GM21360 (cell line): ENCODE measurements around the gene CD300LG.
"Not testable (repeated sequence)": the region's sequence is repeated elsewhere in the genome, so short reads cannot be mapped to it uniquely, and the experiment has no call there.

Experiments
- ATAC-seq: cut with Tn5 transposase; IDR thresholded peaks from one replicate; pipeline ENCODE4 v1.9.1; 2021; ENCODE audit warnings: mild to moderate bottlenecking, moderate library complexity; ENCODE audit not compliant: unreplicated experiment

CD300LG gene, protein sequence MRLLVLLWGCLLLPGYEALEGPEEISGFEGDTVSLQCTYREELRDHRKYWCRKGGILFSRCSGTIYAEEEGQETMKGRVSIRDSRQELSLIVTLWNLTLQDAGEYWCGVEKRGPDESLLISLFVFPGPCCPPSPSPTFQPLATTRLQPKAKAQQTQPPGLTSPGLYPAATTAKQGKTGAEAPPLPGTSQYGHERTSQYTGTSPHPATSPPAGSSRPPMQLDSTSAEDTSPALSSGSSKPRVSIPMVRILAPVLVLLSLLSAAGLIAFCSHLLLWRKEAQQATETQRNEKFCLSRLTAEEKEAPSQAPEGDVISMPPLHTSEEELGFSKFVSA

DNA sequence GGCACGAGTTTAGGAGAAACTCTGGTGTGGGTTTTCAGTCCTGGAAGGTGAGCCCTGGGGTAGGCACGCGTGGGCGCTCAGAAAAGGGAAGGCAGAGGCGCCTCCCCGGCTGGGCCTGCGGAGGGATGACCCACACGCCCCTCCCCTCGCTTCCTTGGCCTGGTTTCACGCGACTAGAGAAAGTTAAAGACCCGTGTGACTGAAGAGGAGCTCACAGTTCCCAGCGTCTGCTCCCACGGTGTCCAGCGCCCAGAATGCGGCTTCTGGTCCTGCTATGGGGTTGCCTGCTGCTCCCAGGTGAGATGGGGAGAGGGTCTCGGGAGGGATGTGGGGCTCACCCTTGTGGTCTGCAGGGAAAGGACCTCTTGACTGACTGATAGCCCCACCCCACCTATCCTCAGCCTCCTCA, at the start of gene CD300LG:
CD300LG (plus strand) TSS at position 214 of the 409 bp plus-strand sequence; CDS start at position 255, 41 bp downstream.
- no peak for ATAC-seq

DNA sequence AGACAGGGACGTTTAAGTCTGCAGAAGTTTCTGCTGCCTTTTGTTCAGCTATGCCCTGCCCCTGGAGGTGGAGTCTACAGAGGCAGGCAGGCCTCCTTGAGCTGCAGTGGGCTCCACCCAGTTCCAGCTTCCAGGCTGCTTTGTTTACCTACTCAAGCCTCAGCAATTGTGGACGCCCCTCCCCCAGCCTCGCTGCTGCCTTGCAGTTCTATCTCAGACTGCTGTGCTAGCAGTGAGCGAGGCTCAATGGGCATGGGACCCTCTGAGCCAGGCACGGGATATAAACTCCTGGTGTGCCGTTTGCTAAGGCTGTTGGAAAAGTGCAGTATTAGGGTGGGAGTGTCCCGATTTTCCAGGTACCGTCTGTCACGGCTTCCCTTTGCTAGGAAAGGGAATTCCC, 49.0 kb upstream of the CD300LG start:
- not testable (repeated sequence) for ATAC-seq

DNA sequence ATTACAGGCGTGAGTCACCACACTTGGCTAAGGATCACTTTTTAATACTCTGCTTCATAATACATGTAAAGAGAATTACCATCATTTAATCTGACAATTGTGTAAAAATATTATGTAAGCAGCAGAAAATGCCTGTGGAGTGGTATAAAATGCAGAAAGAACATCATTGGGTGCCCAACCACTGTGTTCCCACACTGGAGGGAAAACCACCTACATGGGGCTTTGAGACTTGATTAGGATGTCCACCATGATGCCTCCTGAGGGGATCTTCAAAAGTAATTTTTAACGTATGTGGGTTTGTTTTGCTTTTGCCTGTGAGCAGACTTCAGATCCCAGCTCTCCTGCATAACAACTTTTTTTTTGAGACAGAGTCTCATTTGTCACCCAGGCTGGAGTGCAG, 47.9 kb upstream of the CD300LG start:
- ATAC-seq: no peak

GRCh38 chr17:43800736-43801135, 46.2 kb upstream of the CD300LG start:
- no peak for ATAC-seq

GRCh38 chr17:43801844-43802243, 45.1 kb upstream of the CD300LG start:
- no peak for ATAC-seq

DNA sequence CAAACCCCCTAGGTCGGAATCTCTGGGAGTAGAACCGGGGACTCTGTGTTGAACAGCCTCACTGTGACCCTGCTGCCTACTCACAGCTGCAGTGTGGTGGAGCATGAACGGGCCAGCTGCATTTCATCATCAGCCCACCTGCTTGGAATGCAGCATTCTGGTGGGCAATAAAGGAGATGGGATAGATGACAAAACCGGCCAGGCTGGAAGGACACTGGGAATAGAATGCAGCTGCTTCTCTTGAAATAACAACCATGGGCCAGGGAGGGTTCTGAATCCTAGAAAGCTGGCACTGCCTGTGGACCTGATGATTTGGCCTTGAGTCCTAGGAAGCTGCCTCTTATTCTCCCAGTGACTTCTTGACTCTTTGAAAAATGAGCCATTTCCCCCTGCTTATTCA, 43.2 kb upstream of the CD300LG start:
- no peak for ATAC-seq

DNA sequence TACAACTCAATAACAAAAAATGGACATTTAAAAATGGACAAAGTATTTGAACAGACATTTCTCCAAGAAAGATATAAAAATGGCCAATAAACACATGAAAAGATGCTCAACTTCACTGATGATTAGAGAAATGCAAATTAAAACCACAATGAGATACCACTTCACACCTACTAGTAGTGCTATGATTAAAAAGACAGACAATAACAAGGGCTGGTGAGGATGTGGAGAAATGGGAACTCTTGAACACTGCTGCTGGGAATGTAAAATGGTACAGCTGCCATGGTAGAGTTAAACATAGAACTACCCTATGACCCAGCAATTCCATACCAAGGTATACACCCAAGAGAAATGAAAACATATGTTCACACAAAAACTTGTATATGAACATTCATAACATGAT, 41.9 kb upstream of the CD300LG start:
- ATAC-seq: no peak

GRCh38 chr17:43808076-43808475, 38.9 kb upstream of the CD300LG start:
- ATAC-seq: no peak

DNA sequence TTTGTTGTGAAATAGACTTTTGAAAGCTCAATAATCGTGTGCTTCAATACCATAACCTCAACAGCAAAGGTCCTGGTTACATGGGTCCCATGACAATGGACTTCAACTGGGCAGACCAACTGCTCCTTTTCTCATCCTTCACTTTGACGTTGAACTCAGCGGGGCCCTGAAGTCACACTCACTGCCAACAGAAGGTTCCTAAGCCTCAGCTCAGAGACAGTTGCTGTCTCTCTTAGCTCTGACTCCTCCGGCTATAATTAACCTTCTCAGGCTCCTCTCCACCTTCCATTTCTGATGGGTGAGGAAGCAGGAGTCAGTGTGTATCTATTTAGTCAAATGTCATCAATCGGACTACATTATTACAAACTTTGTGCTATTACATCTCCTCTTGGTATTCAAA, 37.9 kb upstream of the CD300LG start:
- ATAC-seq: no peak

- ATAC-seq: no peak
Measured at GRCh38 chr17:43810226-43810715, 36.7 kb upstream of the CD300LG start.

DNA sequence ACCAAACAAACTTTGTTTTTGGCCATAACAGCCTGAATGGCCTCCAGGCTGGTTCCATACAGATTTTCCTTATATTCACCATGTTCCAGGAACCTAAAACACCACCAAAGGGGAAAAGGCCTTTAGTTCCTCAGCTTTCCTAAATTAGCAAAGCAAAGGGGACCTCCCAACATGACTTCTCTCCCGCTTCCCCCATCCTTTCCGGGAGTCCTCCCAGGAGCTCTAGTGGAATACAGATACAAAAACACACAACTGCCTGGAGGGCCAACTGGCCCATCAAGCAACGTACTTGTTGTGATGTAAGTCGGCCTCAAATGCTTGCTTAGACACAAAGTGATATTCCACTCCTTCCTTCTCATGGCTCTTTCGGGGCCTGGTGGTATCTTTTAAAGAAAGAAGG, 36.2 kb upstream of the CD300LG start:
- no peak for ATAC-seq

- ATAC-seq: no peak
Measured at GRCh38 chr17:43812396-43813265, 34.3 kb upstream of the CD300LG start.

- no peak for ATAC-seq
Measured at GRCh38 chr17:43813386-43813785, 33.6 kb upstream of the CD300LG start.

DNA sequence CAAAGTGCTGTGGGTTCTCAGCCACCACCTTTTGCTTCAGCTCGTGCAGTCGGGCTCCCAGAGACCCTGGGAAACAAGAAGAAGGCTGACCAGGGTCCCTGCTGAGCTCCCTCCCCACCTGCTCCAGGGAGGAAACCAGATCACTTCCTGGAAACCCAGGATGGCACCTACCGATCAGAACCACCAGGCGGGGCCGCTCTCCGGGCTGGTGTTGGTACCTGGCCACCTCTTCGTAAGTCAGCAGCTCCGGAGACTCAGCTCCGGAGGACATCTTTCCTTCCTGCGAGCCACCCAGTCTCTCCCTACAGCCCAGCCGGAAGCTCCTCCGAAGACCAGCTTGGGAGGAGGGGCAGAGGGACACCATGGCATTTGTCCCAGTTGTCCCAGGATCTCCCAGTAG, 33.0 kb upstream of the CD300LG start:
- ATAC-seq: no peak

GRCh38 chr17:43814714-43815113, 32.3 kb upstream of the CD300LG start:
- no peak for ATAC-seq

- no peak for ATAC-seq
Measured at GRCh38 chr17:43816336-43817320, 30.3 kb upstream of the CD300LG start.

GRCh38 chr17:43817826-43818225, 29.1 kb upstream of the CD300LG start:
- no peak for ATAC-seq

- no peak for ATAC-seq
Measured at GRCh38 chr17:43818966-43819365, 28.0 kb upstream of the CD300LG start.

DNA sequence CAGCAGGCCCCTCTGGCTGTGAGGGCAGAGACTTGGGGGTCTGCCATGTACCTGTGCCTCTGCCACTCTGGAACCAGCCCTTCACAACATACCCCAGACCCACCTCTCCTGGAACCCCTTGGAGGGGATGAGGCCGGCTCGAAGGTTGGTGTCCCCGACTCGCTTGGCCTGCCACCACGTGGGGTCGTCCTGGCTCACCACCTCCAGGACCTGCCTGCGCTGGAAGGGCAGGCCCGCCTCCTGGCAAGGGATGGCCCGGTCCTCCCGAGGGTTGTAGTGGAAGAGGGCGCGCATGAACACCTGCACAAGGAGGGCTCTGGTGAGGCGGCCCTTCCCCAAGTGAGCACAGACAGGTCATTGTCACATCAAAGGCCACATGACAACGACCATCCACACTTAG, 26.2 kb upstream of the CD300LG start:
- ATAC-seq: no peak

DNA sequence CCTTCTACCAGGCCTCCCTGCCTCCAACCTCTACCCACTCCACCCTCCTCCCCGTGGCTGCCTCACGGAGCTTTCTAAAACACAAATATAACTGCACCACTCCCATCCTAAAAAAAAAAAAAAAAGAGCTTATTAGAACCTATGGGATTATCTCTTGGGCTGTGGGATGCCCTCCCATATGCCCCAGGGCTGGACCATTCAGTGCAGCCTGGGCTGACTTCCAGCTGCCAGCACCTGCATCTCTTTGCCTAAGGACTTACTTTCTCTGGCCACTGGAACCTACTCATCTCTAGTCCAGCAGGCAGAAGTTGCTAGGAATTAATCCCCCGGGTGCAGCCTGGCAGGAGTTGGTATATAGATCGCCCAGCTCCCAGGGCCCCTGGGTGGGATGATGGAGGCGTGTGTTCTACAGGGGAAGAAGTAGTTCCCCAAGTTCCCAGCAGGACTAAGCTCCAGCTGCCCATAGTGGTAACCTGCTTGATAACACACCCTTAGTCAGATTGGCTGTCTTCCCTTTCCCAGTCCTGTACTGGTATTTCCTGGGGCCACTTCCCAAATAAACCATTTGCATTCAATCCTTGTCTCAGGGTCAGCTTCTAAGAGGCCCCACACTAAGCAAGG, 24.3 kb upstream of the CD300LG start:
- no peak for ATAC-seq
